ENCODE results near the gene TENM4. TPM values are rescaled to one million over a fixed set of nuclear protein-coding genes. Genes with fewer than 3 reads are reported as not detected.

TENM4 gene
- total RNA-seq, 1 experiment from 2014 or later = 25.0 TPM

DNA sequence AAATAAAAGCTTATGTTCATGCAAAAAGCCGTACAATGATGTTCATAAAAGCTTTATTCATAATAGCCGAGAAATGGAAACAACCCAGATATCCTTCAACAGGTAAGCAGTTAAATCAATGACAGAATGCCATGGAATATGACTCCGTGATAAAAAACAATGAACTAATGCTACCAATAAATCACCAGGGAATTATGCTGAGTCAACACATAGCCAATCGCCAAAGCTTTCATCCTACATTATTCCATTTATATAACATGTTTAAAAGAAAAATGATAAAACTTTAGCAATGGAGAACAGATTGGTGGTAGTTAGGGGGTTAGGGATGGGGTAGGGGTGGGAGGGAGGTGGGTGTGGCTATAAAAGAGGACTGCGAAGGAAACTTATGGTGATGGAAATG lies 356.4 kb downstream of the TENM4 start:
- Mint-ChIP-seq H3K4me3 (no peak overlapping the region), H3K27me3 (ENCODE audit: low read depth) (no peaks in the 10 kb centered on the region), H3K9me3 (no peaks in the 10 kb centered on the region), H3K36me3 (no peaks in the 10 kb centered on the region), H3K4me1 (peaks cover 32% of the 10 kb centered on the region), H3K27ac (no peak overlapping the region)
- POLR2A ChIA-PET = no interaction called here
- CTCF ChIA-PET = no interaction called here
- DNase-seq (ENCODE audit: low spot score) = no peak
- no peak for TF ChIP-seq SMAD3 (CRISPR knock-in tag; IDR thresholded peaks at IDR 0.05; ENCODE audit: borderline replicate concordance)
- no peak for TF ChIP-seq RORB (CRISPR knock-in tag; IDR thresholded peaks at IDR 0.05)
- no peak for TF ChIP-seq HMGA2 (CRISPR knock-in tag; IDR thresholded peaks at IDR 0.05)
- TF ChIP-seq, protein P1, sequence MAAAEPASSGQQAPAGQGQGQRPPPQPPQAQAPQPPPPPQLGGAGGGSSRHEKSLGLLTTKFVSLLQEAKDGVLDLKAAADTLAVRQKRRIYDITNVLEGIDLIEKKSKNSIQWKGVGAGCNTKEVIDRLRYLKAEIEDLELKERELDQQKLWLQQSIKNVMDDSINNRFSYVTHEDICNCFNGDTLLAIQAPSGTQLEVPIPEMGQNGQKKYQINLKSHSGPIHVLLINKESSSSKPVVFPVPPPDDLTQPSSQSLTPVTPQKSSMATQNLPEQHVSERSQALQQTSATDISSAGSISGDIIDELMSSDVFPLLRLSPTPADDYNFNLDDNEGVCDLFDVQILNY (CRISPR knock-in tag; IDR thresholded peaks at IDR 0.05) = no peak
- ATAC-seq = no peak

DNA sequence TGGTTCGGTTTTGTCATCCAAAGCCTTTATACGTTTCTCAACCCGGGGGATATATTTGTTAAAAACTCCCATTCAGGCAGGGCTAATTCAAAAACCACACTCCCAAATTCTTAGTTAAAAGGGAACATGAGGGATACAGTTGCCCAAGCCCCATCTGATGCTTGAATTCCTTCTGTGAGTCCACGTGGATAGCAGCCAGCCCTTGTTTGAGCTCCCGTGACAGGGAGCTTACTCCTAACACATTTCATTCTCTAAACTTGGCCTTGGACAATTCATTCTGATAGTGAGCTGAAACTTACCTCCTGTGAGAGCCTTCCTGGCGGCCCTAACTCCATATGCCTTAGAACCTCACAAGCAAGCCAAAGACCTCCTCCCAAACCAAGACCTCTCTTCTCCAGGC lies 357.5 kb downstream of the TENM4 start:
- ChIA-PET POLR2A (no interaction called here), CTCF (no interaction called here)
- peaks cover 22% of the 10 kb centered on the region for H3K4me1 Mint-ChIP-seq
- DNase-seq (ENCODE audit: low spot score) (no peak), ATAC-seq (no peak)
- no peaks in the 10 kb centered on the region for H3K27me3 Mint-ChIP-seq (ENCODE audit: low read depth)
- H3K27ac Mint-ChIP-seq = no peak overlapping the region
- no peaks in the 10 kb centered on the region for H3K36me3 Mint-ChIP-seq
- no peaks in the 10 kb centered on the region for H3K9me3 Mint-ChIP-seq
- no peak overlapping the region for H3K4me3 Mint-ChIP-seq
- no peak for TF ChIP-seq FOXP1 (CRISPR knock-in tag; IDR thresholded peaks at IDR 0.05; ENCODE audit: borderline replicate concordance)
- TF ChIP-seq, protein P2, sequence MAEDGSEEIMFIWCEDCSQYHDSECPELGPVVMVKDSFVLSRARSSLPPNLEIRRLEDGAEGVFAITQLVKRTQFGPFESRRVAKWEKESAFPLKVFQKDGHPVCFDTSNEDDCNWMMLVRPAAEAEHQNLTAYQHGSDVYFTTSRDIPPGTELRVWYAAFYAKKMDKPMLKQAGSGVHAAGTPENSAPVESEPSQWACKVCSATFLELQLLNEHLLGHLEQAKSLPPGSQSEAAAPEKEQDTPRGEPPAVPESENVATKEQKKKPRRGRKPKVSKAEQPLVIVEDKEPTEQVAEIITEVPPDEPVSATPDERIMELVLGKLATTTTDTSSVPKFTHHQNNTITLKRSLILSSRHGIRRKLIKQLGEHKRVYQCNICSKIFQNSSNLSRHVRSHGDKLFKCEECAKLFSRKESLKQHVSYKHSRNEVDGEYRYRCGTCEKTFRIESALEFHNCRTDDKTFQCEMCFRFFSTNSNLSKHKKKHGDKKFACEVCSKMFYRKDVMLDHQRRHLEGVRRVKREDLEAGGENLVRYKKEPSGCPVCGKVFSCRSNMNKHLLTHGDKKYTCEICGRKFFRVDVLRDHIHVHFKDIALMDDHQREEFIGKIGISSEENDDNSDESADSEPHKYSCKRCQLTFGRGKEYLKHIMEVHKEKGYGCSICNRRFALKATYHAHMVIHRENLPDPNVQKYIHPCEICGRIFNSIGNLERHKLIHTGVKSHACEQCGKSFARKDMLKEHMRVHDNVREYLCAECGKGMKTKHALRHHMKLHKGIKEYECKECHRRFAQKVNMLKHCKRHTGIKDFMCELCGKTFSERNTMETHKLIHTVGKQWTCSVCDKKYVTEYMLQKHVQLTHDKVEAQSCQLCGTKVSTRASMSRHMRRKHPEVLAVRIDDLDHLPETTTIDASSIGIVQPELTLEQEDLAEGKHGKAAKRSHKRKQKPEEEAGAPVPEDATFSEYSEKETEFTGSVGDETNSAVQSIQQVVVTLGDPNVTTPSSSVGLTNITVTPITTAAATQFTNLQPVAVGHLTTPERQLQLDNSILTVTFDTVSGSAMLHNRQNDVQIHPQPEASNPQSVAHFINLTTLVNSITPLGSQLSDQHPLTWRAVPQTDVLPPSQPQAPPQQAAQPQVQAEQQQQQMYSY (CRISPR knock-in tag; IDR thresholded peaks at IDR 0.05) = no peak
- no peak for TF ChIP-seq FOXP4 (CRISPR knock-in tag; IDR thresholded peaks at IDR 0.05)
- no peak for TF ChIP-seq JUN (CRISPR knock-in tag; IDR thresholded peaks at IDR 0.05)
- no peak for TF ChIP-seq KAT7 (CRISPR knock-in tag; IDR thresholded peaks at IDR 0.05; ENCODE audit: borderline replicate concordance)
- TF ChIP-seq ZNF121 (CRISPR knock-in tag; IDR thresholded peaks at IDR 0.05) = no peak
- TF ChIP-seq, protein P3, sequence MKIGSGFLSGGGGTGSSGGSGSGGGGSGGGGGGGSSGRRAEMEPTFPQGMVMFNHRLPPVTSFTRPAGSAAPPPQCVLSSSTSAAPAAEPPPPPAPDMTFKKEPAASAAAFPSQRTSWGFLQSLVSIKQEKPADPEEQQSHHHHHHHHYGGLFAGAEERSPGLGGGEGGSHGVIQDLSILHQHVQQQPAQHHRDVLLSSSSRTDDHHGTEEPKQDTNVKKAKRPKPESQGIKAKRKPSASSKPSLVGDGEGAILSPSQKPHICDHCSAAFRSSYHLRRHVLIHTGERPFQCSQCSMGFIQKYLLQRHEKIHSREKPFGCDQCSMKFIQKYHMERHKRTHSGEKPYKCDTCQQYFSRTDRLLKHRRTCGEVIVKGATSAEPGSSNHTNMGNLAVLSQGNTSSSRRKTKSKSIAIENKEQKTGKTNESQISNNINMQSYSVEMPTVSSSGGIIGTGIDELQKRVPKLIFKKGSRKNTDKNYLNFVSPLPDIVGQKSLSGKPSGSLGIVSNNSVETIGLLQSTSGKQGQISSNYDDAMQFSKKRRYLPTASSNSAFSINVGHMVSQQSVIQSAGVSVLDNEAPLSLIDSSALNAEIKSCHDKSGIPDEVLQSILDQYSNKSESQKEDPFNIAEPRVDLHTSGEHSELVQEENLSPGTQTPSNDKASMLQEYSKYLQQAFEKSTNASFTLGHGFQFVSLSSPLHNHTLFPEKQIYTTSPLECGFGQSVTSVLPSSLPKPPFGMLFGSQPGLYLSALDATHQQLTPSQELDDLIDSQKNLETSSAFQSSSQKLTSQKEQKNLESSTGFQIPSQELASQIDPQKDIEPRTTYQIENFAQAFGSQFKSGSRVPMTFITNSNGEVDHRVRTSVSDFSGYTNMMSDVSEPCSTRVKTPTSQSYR (CRISPR knock-in tag; IDR thresholded peaks at IDR 0.05) = no peak
- TF ChIP-seq, protein P4, sequence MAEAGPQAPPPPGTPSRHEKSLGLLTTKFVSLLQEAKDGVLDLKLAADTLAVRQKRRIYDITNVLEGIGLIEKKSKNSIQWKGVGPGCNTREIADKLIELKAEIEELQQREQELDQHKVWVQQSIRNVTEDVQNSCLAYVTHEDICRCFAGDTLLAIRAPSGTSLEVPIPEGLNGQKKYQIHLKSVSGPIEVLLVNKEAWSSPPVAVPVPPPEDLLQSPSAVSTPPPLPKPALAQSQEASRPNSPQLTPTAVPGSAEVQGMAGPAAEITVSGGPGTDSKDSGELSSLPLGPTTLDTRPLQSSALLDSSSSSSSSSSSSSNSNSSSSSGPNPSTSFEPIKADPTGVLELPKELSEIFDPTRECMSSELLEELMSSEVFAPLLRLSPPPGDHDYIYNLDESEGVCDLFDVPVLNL (CRISPR knock-in tag; IDR thresholded peaks at IDR 0.05; ENCODE audit: borderline replicate concordance, low read depth) = no peak
- no peak for TF ChIP-seq STAT6 (CRISPR knock-in tag; conservative IDR thresholded peaks at IDR 0.05; ENCODE audit: low read depth)
- TF ChIP-seq, protein P5, sequence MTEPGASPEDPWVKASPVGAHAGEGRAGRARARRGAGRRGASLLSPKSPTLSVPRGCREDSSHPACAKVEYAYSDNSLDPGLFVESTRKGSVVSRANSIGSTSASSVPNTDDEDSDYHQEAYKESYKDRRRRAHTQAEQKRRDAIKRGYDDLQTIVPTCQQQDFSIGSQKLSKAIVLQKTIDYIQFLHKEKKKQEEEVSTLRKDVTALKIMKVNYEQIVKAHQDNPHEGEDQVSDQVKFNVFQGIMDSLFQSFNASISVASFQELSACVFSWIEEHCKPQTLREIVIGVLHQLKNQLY (CRISPR knock-in tag; IDR thresholded peaks at IDR 0.05) = no peak
- TF ChIP-seq ZNF219 (CRISPR knock-in tag; IDR thresholded peaks at IDR 0.05; ENCODE audit: borderline replicate concordance) = no peak
- TF ChIP-seq, protein P6, sequence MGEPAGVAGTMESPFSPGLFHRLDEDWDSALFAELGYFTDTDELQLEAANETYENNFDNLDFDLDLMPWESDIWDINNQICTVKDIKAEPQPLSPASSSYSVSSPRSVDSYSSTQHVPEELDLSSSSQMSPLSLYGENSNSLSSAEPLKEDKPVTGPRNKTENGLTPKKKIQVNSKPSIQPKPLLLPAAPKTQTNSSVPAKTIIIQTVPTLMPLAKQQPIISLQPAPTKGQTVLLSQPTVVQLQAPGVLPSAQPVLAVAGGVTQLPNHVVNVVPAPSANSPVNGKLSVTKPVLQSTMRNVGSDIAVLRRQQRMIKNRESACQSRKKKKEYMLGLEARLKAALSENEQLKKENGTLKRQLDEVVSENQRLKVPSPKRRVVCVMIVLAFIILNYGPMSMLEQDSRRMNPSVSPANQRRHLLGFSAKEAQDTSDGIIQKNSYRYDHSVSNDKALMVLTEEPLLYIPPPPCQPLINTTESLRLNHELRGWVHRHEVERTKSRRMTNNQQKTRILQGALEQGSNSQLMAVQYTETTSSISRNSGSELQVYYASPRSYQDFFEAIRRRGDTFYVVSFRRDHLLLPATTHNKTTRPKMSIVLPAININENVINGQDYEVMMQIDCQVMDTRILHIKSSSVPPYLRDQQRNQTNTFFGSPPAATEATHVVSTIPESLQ (CRISPR knock-in tag; IDR thresholded peaks at IDR 0.05) = no peak
- TF ChIP-seq ZNF138 (CRISPR knock-in tag; conservative IDR thresholded peaks at IDR 0.05) = no peak
- no peak for TF ChIP-seq NFYB (CRISPR knock-in tag; conservative IDR thresholded peaks at IDR 0.05; ENCODE audit: low read depth)

Measured in WTC11 (cell line).